K562 (cell line): ENCODE results near the gene PACSIN1. TPM values are rescaled to one million over a fixed set of nuclear protein-coding genes. Genes with fewer than 3 reads are reported as not detected.

Source experiments
- BCOR ChIP-seq: fragments of 450-650 bp; IDR thresholded peaks from 2 replicates; pipeline ENCODE4 v1.6.1; 2016
- HMG20A ChIP-seq: fragments of 450-650 bp; formaldehyde crosslinking; conservative IDR thresholded peaks from 2 replicates; pipeline ENCODE4 v1.4.0; 2020; ENCODE audit warnings: mild to moderate bottlenecking, mixed read lengths
- KHSRP ChIP-seq: fragments of 450-650 bp; IDR thresholded peaks from 2 replicates; pipeline ENCODE4 v1.6.1; 2017
- LARP7 ChIP-seq: fragments of 450-650 bp; IDR thresholded peaks from 2 replicates; pipeline ENCODE4 v1.6.1; 2016
- NEUROD1 ChIP-seq: fragments of 150-350 bp; IDR thresholded peaks from 2 replicates; pipeline ENCODE4 v1.6.1; 2014; ENCODE audit warnings: borderline replicate concordance, low read length, low read depth; ENCODE audit not compliant: partially characterized antibody
- NR2F6 ChIP-seq: fragments of 450-650 bp; formaldehyde crosslinking; IDR thresholded peaks from 2 replicates; pipeline ENCODE4 v1.4.0; 2020; ENCODE audit warnings: mild to moderate bottlenecking
- POLR3G ChIP-seq: IDR thresholded peaks from 2 replicates; pipeline ENCODE4 v1.6.1; 2011; ENCODE audit not compliant: insufficient read length, insufficient replicate concordance; ENCODE audit errors: extremely low read depth
- PTRF ChIP-seq: fragments of 450-650 bp; IDR thresholded peaks from 2 replicates; pipeline ENCODE4 v1.6.1; 2016; ENCODE audit warnings: mild to moderate bottlenecking, missing genetic modification characterization, missing compliant biosample characterization
- SFPQ ChIP-seq: fragments of 200-400 bp; formaldehyde crosslinking; IDR thresholded peaks from 2 replicates; pipeline ENCODE4 v1.6.1; 2017; ENCODE audit warnings: mild to moderate bottlenecking, low read depth, low read length, moderate library complexity
- SMAD2 ChIP-seq: fragments of 150-350 bp; IDR thresholded peaks from 2 replicates; pipeline ENCODE4 v1.6.1; 2014; ENCODE audit warnings: low read depth, mild to moderate bottlenecking, low read length
- SMC3 ChIP-seq: conservative IDR thresholded peaks from 2 replicates; pipeline ENCODE4 v1.6.1; 2011; ENCODE audit warnings: low read depth, low read length, improper control_type of control experiment; ENCODE audit not compliant: insufficient read depth
- SPI1 ChIP-seq: IDR thresholded peaks from 2 replicates; pipeline ENCODE4 v1.6.1; 2011; ENCODE audit warnings: low read depth, low read length, control low read depth, borderline replicate concordance
- STAT5A ChIP-seq: IDR thresholded peaks from 2 replicates; pipeline ENCODE4 v1.6.1; 2012; ENCODE audit warnings: low read length, inconsistent platforms, borderline replicate concordance
- STAT5B ChIP-seq: fragments of 250-450 bp; sonication (Bioruptor Pico); IDR thresholded peaks from 2 replicates; pipeline ENCODE4 v1.8.0; 2021; ENCODE audit warnings: mild to moderate bottlenecking, inconsistent platforms
- TAL1 ChIP-seq: fragments of 450-650 bp; IDR thresholded peaks from 2 replicates; pipeline ENCODE4 v1.6.1; 2016; ENCODE audit warnings: mild to moderate bottlenecking
- TCF7 ChIP-seq: sonication (generic); IDR thresholded peaks from 2 replicates; pipeline ENCODE4 v1.6.1; 2016; ENCODE audit warnings: antibody characterized with exemption, borderline replicate concordance
- ZBED1 ChIP-seq: IDR thresholded peaks from 2 replicates; pipeline ENCODE4 v1.6.1; 2014
- ZC3H11A ChIP-seq: IDR thresholded peaks from 2 replicates; pipeline ENCODE4 v1.6.1; 2012; ENCODE audit warnings: low read depth, low read length, improper control_type of control experiment
- ZC3H4 ChIP-seq: sonication (generic); formaldehyde crosslinking; IDR thresholded peaks from 2 replicates; pipeline ENCODE4 v1.9.0; 2021; ENCODE audit warnings: missing genetic modification reagents, borderline replicate concordance
- ZNF263 ChIP-seq: sonication (generic); formaldehyde crosslinking; IDR thresholded peaks from 2 replicates; pipeline ENCODE4 v1.8.0; 2022; ENCODE audit warnings: mild to moderate bottlenecking, missing genetic modification reagents, borderline replicate concordance
- polyA plus RNA-seq, 8 experiments: library from polyadenylated mRNA; depleted of rRNA in 4 of 8; stranded (reverse) in 5 of 8; unstranded in 3 of 8; fragments of >200 nt; fragmentation: Nextera tagmentation in 2 of 8; fragmentation: Illumina TruSeq in 1 of 8; extraction: Ambion mirVana in 2 of 8; extraction: Trizol in 1 of 8; gene quantifications; 2 replicates each; pipeline versions ENCODE4 v1.2.1 to v1.2.3, GENCODE V29; 2011 to 2014; ENCODE audit warnings: inconsistent platforms in 1 of 8, missing spikeins in 1 of 8
- total RNA-seq, 7 experiments: library from RNA; depleted of rRNA in 6 of 7; stranded (reverse); fragments of >200 nt in 6 of 7; fragmentation: Illumina TruSeq in 2 of 7; extraction: Trizol in 2 of 7; gene quantifications; 2 replicates each; pipeline versions ENCODE4 v1.2.1 to v1.2.3, GENCODE V29; 2011 to 2021; ENCODE audit warnings: low replicate concordance in 1 of 7
- TF ChIP-seq, protein P1 (sequence below): fragments of 450-650 bp; IDR thresholded peaks from 2 replicates; pipeline ENCODE4 v1.6.1; 2017; ENCODE audit warnings: antibody characterized with exemption

PACSIN1 gene
- total and polyA plus RNA-seq, 9 of the 15 experiments (the other 6 are each of a cell fraction or from before 2014, with no cell fraction given) = 0.01 to 1.7 (median 0.45) TPM

- TF ChIP-seq SFPQ (no peak), PTRF (tag) (no peak), NR2F6 (CRISPR knock-in tag) (no peak), STAT5B (no peak), TAL1 (no peak), HMG20A (CRISPR knock-in tag) (no peak), BCOR (peak; percentile 51), ZNF263 (CRISPR knock-in tag) (0 out of 2 replicates have a peak, but pooled peaks have one; percentile 1), STAT5A (no peak), SMC3 (no peak), ZC3H4 (CRISPR knock-in tag) (0 out of 2 replicates have a peak, but pooled peaks have one; percentile 52), SPI1 (no peak), KHSRP (no peak), ZBED1 (no peak), LARP7 (no peak), TCF7 (no peak), ZC3H11A (no peak), NEUROD1 (no peak), POLR3G (no peak), SMAD2 (no peak)
- TF ChIP-seq, protein P1, sequence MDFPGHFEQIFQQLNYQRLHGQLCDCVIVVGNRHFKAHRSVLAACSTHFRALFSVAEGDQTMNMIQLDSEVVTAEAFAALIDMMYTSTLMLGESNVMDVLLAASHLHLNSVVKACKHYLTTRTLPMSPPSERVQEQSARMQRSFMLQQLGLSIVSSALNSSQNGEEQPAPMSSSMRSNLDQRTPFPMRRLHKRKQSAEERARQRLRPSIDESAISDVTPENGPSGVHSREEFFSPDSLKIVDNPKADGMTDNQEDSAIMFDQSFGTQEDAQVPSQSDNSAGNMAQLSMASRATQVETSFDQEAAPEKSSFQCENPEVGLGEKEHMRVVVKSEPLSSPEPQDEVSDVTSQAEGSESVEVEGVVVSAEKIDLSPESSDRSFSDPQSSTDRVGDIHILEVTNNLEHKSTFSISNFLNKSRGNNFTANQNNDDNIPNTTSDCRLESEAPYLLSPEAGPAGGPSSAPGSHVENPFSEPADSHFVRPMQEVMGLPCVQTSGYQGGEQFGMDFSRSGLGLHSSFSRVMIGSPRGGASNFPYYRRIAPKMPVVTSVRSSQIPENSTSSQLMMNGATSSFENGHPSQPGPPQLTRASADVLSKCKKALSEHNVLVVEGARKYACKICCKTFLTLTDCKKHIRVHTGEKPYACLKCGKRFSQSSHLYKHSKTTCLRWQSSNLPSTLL = no peak
These were observed 48.2 kb downstream of the PACSIN1 start (continued) for GRCh38 chr6:34514112-34514511.
